ENCODE data around the gene PRXL2A. TPM values are rescaled to one million over a fixed set of nuclear protein-coding genes. Genes with fewer than 3 reads are reported as not detected.
"Not testable (repeated sequence)": the region's sequence is repeated elsewhere in the genome, so short reads cannot be mapped to it uniquely, and the experiment has no call there.

Gene PRXL2A
- total RNA-seq, 1 donor from 2014 or later, result 33.3 TPM

DNA sequence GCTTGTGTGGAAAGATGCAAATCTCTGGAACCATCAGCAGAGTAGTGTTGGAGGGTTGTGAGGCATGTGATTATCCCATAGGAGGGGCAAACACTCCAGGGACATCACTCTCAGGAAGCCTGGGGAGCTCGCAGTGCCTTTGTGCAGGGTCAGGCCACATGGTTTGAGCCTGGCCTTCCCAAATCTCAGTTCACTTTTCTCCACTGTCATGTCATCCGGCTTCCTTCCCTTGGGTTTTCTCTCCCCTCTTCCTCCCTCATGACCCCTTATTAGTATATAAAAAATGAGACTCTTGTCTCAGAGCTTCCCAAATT, 66.2 kb downstream of the PRXL2A start:
- Histone ChIP-seq H3K27me3 (ENCODE audit: low read depth) (no peaks in the 10 kb centered on the region), H3K4me1 (peaks cover 82% of the 10 kb centered on the region), H3K9me3 (no peaks in the 10 kb centered on the region), H3K27ac (peak overlapping the region; percentile 36), H3K4me3 (no peak overlapping the region), H3K36me3 (peaks cover 55% of the 10 kb centered on the region)
- intact Hi-C loops (cut with DNase I), result no loop called here
- ATAC-seq, result no peak
- DNase-seq, result no peak
- TF ChIP-seq, protein P1, sequence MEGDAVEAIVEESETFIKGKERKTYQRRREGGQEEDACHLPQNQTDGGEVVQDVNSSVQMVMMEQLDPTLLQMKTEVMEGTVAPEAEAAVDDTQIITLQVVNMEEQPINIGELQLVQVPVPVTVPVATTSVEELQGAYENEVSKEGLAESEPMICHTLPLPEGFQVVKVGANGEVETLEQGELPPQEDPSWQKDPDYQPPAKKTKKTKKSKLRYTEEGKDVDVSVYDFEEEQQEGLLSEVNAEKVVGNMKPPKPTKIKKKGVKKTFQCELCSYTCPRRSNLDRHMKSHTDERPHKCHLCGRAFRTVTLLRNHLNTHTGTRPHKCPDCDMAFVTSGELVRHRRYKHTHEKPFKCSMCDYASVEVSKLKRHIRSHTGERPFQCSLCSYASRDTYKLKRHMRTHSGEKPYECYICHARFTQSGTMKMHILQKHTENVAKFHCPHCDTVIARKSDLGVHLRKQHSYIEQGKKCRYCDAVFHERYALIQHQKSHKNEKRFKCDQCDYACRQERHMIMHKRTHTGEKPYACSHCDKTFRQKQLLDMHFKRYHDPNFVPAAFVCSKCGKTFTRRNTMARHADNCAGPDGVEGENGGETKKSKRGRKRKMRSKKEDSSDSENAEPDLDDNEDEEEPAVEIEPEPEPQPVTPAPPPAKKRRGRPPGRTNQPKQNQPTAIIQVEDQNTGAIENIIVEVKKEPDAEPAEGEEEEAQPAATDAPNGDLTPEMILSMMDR (IDR thresholded peaks at IDR 0.05), result no peak

DNA sequence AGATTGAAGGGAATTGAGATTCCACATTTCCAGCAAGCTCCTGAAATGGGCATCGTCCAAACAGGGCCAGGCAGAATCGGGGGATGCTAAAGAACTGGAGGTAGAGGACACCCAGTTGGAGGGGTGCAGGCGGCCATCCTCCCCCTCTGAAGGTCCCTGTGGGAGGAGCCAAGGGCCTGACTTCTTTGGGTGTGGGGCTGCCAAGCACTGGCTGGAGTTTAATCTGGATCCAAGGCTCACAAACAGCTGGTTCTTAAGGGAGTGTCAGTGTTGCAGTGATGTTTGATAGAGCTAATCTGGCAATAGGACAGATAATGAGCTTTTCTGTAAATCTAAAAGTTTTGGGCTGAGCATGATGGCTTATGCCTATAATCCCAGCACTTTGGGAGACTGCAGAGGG, 66.6 kb downstream of the PRXL2A start:
- DNase-seq (no peak), ATAC-seq (no peak)
- intact Hi-C loops (cut with DNase I), result no loop called here
- H3K4me3 ChIP-seq, result no peak overlapping the region
- H3K4me1 ChIP-seq, result peaks cover 79% of the 10 kb centered on the region
- peak overlapping the region; percentile 36 for H3K27ac ChIP-seq
- no peaks in the 10 kb centered on the region for H3K9me3 ChIP-seq
- peaks cover 51% of the 10 kb centered on the region for H3K36me3 ChIP-seq
- TF ChIP-seq, protein P1 (IDR thresholded peaks at IDR 0.05), result no peak
- no peaks in the 10 kb centered on the region for H3K27me3 ChIP-seq (ENCODE audit: low read depth)

DNA sequence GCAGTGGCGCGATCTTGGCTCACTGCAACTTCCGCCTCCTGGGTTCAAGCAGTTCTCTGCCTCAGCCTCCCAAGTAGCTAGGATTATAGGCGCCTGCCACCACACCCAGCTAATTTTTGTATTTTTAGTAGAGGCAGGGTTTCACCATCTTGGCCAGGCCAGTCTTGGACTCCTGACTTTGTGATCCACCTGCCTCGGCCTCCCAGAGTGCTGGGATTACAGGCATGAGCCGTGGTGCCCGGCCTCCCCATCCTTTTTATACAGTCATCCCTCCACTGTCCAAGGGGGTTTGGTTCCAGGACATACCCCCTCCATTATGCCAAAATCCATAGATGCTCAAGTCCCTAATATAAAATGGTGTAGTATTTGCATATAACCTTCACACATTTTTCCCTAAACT, 67.3 kb downstream of the PRXL2A start:
- H3K27ac ChIP-seq; H3K27me3 ChIP-seq (ENCODE audit: low read depth); H3K4me3 ChIP-seq; intact Hi-C loops (cut with DNase I); H3K9me3 ChIP-seq; ATAC-seq; DNase-seq: not testable (repeated sequence)
- peaks cover 72% of the 10 kb centered on the region for H3K4me1 ChIP-seq
- peaks cover 44% of the 10 kb centered on the region for H3K36me3 ChIP-seq

DNA sequence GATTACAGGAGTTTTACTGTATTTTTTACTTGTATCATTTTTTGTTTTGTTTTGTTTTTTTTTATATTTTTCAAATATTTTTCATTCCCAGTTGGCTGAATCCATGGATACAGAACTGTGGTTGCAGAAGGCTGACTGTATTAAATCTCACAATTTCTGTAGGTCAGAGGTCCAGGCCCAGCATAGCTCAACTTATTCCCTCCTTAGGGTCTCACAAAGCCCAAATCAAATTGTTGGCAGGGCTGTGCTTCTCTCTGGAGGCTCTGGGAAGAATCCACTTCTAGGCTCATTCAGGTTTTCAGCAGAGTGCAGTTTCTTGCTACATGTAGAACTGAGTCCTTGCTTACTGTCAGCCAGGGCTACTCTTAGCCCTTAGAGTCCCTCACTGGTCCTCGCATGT, 68.3 kb downstream of the PRXL2A start:
- no peak for DNase-seq
- intact Hi-C loops (cut with DNase I), result no loop called here
- no peaks in the 10 kb centered on the region for H3K9me3 ChIP-seq
- TF ChIP-seq, protein P1 (IDR thresholded peaks at IDR 0.05), result no peak
- ATAC-seq, result no peak
- H3K27ac ChIP-seq, result no peak overlapping the region
- no peaks in the 10 kb centered on the region for H3K27me3 ChIP-seq (ENCODE audit: low read depth)
- peaks cover 34% of the 10 kb centered on the region for H3K36me3 ChIP-seq
- H3K4me3 ChIP-seq, result no peak overlapping the region
- peaks cover 72% of the 10 kb centered on the region for H3K4me1 ChIP-seq

DNA sequence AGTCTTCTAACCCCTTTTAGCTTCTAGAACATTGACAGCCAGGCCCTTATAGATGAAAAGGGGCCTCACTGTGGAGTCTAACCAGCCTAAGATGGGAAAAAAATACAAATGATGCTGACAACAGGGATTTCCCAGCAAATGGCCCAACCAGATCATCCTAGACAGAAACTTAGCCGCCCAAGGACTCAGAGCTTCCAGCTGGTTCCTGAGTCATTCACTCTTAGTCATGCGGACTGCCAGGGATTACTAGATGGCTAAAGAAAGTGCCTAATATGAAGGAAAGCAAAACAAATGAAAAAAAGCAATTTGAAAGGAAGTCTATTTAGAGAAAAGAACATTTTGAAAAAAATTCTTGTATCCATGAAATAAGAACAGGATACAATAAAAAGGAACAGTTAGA, 69.5 kb downstream of the PRXL2A start:
- Histone ChIP-seq H3K4me1 (peaks cover 61% of the 10 kb centered on the region), H3K9me3 (no peaks in the 10 kb centered on the region), H3K27ac (no peak overlapping the region), H3K36me3 (peaks cover 24% of the 10 kb centered on the region), H3K27me3 (ENCODE audit: low read depth) (no peaks in the 10 kb centered on the region), H3K4me3 (no peak overlapping the region)
- DNase-seq (no peak), ATAC-seq (no peak)
- TF ChIP-seq, protein P1 (IDR thresholded peaks at IDR 0.05), result no peak
- intact Hi-C loops (cut with DNase I), result no loop called here

DNA sequence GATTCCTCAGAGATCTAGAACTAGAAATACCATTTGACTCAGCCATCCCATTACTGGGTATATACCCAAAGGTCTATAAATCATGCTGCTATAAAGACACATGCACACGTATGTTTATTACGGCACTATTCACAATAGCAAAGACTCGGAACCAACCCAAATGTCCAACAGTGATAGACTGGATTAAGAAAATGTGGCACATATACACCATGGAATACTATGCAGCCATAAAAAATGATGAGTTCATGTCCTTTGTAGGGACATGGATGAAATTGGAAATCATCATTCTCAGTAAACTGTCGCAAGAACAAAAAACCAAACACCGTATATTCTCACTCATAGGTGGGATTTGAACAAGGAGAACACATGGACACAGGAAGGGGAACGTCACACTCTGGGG, 72.0 kb downstream of the PRXL2A start:
- peaks cover 61% of the 10 kb centered on the region for H3K4me1 ChIP-seq
- H3K27ac ChIP-seq; ATAC-seq; H3K27me3 ChIP-seq (ENCODE audit: low read depth); intact Hi-C loops (cut with DNase I); H3K4me3 ChIP-seq; DNase-seq; H3K9me3 ChIP-seq: not testable (repeated sequence)
- H3K36me3 ChIP-seq, result peaks cover 17% of the 10 kb centered on the region

DNA sequence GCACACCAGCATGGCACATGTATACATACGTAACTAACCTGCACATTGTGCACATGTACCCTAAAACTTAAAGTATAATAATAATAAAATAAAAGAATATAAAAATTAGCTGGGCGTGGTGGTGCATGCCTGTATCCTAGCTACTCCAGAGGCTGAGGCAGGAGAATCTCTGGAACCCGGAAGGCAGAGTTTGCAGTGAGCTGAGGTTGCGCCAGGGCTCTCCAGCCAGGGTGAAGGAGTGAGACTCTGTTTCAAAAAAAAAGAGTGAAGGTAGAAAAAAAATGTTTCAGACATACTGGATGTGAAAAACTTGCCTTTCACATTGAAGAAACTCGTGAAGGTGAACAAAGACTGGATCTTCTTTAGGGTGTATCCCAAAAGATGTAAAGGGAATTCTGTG, 72.5 kb downstream of the PRXL2A start:
- DNase-seq, result no peak
- Histone ChIP-seq H3K27ac (no peak overlapping the region), H3K4me1 (peaks cover 61% of the 10 kb centered on the region)

More for the DNA sequence above, 72.5 kb downstream of the PRXL2A start:
- Histone ChIP-seq H3K4me3 (no peak overlapping the region), H3K9me3 (no peaks in the 10 kb centered on the region), H3K36me3 (peaks cover 17% of the 10 kb centered on the region), H3K27me3 (ENCODE audit: low read depth) (no peaks in the 10 kb centered on the region)
- intact Hi-C loops (cut with DNase I), result no loop called here
- TF ChIP-seq, protein P1 (IDR thresholded peaks at IDR 0.05), result no peak
- ATAC-seq, result peak in 1 of 2 donors; percentile 60
